Effector CD4-positive, alpha-beta T cell (primary cell): Measurements from ENCODE around the gene CHST8.

Source experiments
- DNase-seq: peaks from one replicate; pipeline ENCODE4 v3.0.0-alpha.2; 2020

The CHST8 gene

DNA sequence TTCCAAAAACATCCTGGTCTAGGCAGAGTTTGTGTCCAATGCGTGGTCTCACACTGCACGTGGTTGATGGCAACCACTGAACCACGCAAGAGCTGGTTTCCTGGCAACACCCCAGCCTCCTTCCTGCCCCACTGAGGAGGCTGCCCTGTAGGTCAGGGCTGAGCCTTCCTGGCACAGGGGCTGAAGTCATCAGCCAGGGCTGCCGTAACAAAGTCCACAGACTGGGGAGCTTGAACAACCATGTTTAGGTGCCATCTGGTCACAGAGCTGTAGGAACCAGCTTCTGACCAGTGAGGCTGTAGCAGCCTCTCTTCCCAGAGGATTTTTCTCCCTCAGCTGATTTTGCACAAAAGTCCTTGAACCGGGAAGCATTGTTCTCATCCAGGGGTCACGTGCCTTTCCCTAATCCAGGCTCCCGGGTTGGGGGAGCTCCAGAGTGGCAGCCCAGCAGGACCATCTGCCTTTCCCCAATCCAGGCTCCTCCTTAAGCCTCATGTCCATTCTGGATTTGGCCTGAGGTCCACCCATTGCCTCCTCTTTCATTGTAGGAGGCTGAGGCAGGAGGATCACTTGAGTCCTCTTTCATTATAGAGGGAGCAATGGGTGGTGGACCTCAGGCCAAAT lies 53.9 kb downstream of the CHST8 start:
- DNase-seq: no peak

DNA sequence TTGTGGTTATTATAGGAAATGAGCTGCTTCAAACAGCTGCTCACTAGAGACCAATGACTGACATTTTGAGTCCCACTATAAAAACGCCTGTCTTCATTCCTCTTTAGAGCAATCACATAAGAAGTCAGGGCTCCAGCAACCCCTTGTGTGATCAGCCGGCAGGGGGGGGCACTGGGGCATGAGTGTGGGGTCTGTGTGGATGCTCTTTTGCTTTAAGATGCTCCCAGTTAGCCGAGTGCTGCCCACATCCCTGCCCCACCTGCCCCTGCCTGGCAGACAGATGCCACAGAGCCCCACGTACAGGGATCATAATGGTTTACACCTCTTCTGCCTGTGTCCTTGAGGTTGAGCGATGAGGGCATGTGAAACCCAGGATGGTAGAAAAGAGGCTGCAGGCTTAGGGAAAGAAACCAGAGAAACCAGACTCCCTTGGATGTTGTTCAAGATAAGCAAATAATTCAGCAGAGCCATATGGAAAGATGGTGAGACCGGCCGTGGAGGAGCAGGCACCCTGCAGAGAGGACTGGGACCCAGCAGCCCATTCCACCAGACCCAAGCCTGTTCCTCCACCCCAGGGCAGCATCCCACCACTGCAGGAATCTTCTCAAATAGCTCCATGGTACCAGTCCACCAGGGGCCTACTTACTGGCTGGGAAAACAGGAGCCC lies 55.4 kb downstream of the CHST8 start:
- DNase-seq: no peak

DNA sequence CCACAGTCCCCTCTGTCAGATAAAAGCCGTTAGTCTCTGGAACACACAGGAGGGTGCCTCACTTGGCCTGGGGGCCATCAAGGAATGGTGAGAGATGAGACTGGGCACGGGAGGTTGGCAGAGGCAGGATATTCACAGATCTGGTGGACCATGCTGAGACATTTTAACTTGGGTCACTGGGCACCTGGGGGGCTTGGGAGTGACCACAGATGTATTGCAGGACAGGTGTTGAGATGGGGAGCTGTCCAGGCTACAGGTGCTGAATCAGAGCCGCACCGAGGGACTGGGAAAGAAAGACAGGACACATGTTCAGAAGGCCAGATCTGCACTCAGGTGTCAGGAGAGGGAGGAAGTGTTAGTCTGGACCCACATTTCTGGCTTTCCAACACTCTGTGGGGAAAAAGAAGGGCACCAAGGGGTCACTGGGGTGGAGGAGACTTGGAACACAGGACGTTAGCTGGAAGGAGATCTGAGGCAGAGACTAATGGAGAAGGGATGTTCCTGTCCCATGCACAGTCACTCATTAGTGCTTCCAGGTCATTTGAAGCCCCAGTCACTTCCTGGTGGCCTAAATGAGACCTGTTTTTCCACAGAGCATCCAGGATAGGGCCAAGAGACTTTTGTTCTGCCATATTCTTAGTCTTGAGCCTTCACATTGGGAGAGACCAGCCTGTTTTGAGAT lies 56.1 kb downstream of the CHST8 start:
- DNase-seq: no peak

DNA sequence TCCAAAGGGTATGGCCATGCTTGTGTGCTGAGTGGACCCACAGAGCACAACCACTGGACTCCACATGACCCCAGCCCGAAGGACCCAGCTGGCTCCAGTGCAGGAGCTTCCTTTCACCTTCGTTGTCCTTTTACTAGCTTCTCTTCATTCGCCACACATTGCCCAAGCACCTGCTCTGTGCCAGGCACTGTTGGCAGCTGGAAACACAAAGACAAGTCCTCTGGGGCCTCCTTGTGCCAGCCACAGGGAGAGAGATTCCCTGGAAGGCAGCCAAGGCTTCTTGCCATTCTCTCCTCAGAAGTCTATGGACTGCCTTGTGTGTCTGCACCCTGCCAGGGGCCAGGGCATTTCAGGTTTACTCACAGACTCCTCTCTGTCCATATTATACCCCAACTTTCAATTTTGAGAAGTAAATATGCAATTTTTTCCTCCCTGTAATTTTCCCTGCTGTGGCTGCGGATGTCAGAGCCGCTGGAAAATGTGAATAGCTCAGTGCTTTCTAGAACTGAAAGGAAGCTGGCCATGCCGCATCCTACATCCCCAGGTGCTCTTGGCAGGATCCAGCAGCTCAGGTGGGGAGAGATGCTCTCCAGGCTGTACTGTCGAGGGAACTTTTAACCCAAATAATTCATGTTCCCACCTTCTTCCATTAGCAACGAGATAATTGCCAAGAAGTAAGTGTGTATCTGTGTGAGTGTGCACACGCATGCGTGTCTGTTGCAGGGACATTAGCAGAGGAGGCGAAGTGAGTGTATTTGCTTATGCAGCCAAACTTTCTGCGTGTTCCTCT lies 57.2 kb downstream of the CHST8 start:
- DNase-seq: no peak

DNA sequence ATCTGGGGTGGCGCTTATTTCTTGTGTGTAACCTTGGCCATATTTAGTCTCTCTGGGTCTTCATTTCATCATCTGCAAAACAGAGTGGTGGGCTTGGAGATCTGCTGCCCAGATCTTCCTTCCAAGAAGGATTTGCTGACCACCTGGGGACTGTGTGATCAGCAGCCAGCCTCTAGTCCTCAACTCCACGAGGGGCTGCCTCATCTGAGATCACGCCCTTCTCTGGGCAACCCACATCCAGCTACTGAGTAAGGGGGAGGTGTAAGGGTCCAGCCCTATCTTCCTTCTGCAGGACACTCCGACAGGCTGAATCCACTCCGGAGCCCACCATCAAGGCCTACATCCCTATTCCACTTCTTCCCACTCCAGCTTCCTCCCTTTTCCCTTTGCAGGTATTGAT lies 57.9 kb downstream of the CHST8 start:
- DNase-seq: no peak

DNA sequence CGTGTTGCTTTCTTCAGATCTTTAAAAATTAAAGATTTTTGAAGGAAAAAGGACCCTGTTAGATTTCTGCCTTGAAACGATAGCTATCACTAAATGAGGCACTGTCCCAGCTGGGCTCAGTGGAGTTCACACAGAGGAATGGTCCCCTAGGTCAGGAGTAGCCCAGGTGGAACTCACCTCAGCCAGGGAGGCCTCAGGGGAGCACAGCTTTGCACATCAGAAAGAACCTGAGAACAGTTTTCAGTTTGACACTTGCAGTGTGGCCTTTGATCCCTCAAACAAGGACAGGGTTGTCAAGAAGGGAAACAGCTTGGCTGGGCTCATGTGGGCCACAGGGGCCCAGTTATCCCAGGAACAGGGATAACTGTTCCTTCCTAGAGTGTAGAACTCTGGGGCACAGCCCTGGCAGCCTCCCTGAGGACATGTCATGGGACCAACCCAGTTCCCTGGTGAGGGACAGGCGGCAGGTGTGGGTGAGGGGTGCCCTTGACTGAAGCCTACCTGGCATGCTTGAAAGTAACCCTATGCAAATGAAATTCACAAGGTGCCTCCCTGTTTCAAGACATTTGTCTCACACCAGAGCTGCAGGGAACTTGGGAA lies 59.4 kb downstream of the CHST8 start:
- DNase-seq: no peak

DNA sequence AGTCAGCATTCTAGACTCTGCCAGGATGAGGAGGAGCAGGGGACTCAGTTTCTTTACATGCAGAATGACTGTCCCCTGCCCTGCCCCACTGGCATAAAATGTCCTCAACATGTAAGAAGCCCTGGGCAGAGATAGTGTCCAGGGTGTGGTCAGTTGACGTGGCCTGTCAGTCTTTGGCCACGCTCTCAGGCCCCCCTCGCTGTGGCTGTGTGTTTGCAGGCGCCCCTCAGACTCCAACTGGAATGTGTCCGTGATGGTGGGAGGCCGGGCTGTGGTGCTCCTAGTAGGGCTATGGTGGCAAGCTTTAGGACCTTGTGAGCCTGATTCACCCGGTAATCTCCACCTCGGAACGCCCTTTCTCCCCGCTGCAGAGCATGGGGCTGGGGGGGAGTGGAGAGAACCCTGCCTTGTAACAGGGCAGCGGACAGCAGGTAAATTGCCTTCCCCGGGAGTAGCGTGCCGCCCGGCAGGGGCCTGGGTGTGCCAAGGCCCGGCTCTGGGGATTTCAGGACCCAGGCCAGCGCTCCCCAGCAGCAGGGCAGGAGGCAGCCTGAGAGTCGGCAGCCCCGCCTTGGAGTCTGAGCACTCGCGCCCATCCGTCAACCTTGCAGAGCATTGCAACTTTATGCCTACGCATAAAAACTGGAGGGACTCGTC lies 62.3 kb downstream of the CHST8 start:
- no peak for DNase-seq

DNA sequence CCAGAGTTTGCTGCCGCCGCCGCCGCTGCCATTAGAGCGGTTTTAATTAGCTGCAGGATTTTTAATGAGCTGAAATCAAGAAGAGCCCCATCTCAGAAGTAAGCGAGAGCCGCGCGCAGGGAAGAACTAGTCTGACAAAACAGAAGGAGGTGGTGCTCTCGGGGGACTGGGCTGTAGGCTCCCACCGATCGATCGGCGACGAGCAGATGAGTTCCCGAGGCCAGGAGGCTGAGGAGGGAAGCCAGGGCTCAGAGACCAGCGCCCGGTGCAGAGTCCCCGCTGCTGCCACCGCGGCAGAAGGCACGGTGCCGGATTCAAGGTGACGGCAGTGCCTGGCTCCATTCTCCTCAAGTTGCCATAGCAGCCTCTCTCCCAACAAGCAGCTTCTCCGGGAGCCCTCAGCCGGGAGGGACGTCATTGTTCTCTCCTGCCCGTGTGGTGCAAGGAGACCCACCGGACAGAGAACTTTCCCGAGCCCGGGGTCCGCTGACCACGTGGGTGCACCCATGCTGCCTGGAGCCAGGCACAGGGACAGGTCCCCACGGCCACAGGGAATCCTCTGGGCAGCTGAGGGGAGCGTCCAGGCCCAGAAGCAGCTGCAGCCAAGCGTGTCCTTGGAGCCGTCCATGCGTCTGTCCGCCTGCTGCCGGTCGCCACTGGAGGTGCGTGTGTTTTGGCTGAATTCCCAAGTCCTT lies 62.9 kb downstream of the CHST8 start:
- no peak for DNase-seq

DNA sequence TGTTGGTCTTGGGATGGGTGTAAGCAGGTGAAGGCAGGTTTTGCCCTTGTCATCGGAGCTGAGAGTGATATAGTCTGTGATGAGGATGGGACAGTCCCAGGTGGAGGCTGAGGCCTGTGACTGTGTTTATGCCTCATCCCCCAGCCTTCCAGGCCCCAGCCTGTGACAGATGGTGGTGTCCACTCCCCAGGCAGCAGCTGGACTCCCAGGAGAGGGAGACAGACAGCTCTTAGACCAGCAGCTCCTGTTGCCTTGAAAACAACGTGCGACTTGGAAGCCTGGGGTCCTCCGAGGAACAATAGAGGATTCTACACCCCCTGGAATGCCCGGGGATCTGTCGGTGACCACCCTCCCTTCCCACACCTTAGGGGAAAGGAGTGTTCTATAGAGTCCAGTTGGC lies 63.8 kb downstream of the CHST8 start:
- no peak for DNase-seq

DNA sequence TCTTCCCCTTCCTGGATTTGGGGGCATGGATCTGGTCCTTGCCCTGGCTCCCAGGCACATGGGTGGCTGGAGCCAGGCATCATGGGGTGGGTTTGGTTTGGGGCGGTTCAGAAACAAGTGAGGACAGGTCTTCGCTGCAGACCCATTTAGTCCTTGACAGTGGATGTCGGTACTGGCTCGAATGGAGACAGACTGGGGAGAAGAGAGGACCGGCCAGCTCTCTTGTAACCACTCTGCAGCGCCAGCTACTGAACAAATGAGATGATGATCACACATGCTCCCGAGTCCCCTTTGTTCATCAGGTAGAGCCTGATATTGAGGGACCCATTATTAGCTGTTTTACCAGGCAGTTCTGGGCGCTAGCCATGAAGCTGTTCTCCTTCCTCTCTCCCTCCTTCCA lies 64.5 kb downstream of the CHST8 start:
- no peak for DNase-seq

DNA sequence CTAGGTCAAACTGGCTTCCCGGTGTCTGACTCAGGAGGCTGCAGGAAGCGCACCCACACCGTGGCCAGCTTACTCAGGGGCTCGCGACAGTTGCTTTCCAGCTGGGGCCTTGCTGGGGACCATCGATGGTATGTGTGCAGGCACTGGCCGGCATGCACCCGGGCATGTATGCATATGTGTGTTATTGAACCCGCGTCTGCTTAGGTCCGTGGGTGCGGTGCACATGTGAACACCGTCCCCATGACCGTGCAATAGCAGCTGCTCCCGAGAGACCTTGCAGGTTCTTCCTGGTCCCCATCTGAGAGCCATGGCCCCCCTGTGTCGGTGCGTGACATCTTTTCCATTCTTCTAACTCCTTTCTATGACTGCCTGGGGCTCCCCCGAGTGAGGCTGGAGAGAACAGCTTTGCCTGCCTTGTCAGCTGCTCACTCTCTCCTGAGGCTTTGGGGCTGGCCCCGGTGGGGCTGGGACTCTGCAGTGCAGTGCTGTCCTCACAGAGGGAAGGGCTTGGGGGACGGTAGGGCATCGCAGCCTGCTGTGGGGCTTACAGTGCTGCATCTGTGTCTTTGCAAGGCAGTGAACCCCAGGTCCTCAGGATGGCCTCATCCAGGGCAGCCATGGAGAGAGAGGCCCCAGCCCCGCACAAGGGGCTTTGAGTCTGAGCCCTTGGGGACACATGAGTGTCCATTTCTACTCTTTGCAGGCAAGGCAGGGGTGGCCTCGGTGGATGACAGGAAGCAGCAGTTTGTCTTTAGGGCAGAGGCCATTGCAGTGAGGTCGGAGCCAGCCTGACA lies 65.1 kb downstream of the CHST8 start:
- no peak for DNase-seq

DNA sequence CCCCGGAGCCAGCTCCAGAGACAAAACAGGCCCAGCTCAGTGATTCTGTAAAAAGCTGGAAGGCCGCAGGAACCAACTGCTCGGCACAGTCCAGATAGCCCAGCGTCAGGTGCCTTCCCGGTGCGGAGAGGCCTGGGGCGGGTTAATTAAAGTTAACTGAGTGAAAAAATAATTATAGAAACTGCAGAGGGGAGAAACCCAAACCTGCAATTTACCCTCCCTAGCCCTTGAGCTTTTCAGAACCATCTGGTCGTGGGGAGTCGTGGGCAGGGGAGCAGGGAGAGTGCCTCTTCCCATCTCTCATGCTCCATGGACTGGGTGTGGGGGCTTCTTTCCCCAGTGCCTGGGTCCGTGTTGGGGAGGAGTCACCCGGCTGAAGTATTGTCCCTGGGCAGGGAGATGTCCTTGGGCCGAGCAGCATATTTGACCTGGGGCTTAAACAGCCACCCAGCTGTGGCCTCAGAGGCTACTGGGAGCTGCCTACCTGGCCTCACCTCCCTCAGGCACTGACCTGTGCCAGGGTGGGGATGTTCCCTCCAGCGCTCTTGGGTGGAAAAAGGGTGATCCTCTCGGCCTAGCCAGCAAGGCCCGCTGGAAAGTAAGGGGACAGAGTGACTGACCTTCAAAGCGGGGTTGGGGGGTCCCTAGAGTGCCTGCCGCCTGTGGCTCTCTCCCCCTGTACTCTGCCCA lies 65.9 kb downstream of the CHST8 start:
- DNase-seq: no peak

DNA sequence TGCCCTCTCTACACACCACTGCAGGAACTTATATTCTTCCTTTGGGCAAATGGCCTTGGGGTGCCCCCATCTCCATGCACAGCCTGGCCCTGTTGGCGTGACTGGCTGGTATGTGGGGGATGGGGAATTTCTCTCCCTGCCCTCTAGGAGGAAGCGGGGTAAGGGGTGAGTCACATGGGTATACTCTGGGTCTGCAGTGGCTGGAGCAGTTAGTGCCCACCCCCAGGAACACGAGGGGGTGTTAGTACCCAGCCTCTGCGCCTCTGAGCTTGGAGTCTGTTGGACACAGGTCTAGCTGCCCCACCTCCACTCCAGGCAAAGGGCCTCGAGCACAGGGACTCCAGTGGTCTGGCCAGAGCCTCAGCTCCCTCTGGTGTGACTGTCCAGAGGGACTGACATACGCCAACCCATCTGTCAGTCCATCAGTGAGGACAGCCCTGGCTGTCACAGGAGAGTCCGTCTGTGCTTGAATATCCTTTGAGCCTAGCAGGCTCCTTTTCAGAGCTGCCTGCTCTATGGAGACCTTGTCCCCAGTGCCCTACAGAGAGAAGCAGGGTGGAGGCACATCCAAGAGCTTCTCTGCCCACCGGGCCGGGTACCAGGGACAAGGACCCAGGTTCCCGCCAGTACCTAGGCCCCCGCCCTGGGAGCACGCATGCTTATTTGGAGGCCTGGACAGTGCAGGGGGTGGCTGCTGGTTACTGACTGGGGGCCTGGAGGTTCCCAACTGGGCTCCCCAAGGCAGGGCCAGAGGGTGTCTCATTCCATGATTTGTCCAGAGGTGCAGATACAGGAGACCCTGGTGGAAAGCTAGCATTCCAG lies 66.6 kb downstream of the CHST8 start:
- no peak for DNase-seq

DNA sequence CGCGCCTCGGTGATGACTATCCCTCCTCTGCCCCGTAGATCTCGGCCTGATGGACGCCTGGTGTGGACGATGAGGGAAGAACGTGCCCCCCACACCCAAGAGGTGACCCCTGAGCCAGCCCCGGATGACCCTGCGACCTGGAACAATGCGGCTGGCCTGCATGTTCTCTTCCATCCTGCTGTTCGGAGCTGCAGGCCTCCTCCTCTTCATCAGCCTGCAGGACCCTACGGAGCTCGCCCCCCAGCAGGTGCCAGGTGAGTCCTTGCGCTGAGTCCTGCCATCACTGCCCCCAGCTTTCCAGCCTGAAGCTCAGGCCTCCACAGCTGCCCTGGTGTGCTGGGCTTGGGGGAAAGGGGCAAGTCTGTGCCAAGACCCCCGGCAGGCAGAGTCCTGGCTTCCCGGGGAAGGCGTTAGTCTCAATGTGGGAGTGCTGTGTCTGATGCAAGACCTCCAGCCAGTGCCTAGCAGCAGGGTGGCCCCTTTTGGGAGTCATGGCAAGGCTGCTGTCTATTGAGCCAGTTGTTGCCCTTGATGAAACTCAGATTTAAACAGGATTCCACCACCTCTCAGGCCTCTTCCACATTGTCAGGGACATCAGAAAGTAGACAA lies 67.5 kb downstream of the CHST8 start:
- DNase-seq: no peak

DNA sequence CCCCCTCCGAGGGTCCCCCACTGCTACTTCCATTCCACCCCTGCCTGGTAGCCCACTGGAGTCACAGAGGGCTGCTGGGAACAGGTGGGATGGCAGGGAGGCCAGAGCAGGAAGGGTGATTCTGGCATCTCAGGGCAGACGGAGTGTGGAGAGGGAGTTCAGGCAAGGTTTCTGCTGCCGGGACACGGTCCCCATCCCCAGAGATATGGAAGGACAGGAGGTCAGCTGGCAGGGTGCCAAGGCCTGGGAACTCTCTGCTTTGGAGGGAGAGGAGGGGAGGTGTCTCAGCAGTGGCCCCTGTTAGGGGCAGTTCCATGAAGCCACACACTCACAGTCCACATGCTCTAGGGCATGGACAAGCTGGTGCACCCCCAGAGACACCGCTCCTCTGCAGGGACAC lies 68.1 kb downstream of the CHST8 start:
- no peak for DNase-seq

DNA sequence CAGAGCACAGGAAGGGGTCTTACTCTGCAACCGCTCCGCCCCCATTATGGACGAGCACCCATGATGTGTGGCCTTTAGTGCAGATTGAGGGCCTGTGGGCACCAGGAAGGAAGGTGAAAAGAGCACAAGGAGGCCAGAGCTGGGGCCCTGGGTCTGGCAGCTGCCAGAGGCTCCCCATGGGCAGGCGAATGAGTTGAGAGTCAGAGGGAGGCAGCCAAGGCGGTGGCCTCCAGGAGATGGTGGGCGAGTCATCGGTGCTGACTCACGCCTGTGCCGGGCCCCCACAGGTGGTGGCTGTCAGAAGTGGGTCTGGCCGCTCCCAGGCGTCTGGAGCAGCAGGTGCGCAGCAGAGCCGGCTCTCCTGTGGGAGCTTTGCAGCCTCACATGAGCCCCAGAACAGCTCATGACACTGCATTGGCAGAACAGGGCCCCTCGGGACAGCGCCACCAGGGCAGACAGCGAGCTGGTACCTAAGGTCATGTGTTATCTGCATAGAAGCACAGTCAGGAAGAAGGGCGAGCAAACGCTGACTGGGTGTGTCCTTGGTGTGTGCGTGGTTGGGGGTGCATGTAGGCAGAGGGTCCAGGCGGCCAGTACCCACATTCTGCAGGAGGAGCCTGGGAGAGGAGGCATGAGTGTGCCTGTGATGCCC lies 68.8 kb downstream of the CHST8 start:
- DNase-seq: no peak

DNA sequence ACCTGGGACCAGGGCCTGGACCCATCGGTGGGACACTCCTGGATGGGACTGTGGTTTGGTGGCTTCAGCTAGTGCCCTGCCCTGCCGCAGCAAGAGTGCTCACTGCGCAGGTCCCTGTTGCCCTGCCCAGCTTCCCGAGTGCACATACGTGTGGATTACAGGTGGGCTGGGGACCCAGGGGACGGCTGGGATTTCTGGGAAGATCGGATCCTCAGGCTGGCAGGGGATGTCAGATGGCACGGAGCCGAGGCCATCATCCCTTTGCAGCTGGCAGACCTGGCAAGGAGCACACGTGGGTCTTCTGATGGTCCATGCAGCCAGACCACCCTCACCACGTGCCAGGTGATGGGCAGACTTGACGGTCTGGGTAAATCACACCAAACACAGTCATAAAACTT lies 69.3 kb downstream of the CHST8 start:
- DNase-seq: no peak

DNA sequence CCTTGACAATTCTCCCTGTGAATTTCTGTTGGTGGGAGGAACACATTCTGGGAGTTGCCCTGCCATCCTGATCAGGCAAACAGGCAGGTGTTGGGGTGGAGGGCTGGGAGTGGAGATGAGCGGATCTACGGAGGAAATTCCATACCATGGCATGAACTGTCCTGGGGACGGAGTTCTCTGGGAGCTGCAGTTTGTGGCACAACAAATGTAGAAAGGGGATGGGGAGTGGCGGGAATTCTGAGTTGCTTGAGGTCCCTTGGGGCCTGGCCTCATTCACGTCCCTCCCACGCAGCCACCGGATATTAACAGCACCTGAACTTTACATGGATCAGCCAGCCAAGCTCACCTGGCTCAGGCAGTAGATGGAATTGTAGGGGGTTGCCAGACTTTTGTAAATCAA lies 70.0 kb downstream of the CHST8 start:
- DNase-seq: no peak

DNA sequence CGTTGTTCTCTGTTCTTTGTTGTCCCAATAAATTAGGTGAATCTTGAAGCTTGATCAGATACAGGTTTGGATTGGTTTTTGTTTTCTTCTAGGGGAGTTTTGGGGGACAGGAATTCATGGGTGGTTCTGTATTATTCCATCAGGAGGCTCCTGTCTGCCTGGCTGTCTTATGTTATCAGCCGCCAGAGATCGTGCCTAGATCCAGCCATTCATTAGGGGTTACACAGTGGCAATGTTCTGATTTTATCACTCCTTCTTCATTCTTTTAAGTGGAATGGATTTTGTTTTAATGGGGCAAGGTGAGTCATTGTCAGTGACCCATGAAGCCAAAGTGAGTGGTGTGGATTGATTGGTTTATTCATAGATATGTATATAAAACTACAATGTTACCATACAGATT lies 71.9 kb downstream of the CHST8 start:
- no peak for DNase-seq
